GM21390 (cell line): ENCODE data around the gene TRPM3.
"Not testable (repeated sequence)": the region's sequence is repeated elsewhere in the genome, so short reads cannot be mapped to it uniquely, and the experiment has no call there.

Experiments used
- ATAC-seq: cut with Tn5 transposase; IDR thresholded peaks from one replicate; pipeline ENCODE4 v1.9.1; 2021; ENCODE audit not compliant: unreplicated experiment

TRPM3 gene

DNA sequence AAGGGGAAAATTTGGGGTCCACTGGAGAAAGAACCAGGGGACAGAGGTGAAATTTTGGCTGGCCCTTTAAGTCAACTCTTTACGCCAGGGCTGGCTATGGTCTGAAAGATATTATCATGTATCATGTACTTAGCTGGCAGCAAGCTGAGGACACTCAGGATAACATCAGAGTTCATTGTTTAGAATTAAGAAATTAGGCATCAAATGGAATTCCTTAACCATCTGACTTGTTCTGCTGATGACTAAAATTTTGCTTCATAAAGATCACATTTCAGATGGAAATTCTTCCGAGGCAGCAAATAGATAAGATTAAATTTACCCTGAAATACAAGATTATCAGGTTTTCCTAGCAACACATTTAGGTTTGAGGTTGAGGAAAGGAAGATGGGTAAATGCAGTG lies 437.6 kb downstream of the TRPM3 start:
- ATAC-seq: no peak

DNA sequence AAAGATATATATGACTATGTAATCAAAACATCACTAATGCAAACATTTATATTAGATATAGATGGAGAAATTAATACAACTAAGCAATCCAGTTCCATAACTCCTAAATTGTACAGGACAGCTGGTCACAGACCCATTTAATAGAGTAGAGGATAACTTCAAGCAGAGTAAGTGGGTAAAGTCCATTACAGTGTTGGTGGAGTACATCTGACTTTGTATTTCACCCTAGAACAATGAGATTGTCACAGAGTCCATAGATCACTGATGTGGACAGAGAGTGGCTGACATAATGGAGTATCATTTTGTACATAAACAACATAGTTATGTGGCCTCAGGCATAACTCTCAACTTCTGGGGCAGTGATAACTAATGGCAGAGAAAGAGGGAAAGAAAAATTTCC lies 439.1 kb downstream of the TRPM3 start:
- ATAC-seq: no peak

DNA sequence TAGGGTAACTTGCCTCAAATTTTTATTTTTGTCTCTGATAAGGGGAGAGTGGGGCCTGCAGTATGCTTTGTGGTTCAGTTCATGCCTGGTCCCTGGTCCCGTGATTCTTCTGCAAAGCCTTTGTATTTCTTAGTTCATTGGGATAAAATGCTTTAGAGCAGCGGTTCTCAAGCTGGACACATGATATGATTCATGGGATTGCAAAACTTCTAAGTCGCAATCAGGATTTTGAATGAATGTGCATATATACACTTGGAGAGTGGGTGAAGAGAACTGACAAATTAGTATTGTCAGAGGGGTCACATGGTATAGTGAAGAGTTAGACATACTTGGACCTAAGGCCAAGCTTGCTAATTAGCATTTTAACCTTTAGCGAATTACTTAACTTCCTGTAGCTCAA lies 441.6 kb downstream of the TRPM3 start:
- ATAC-seq: no peak

DNA sequence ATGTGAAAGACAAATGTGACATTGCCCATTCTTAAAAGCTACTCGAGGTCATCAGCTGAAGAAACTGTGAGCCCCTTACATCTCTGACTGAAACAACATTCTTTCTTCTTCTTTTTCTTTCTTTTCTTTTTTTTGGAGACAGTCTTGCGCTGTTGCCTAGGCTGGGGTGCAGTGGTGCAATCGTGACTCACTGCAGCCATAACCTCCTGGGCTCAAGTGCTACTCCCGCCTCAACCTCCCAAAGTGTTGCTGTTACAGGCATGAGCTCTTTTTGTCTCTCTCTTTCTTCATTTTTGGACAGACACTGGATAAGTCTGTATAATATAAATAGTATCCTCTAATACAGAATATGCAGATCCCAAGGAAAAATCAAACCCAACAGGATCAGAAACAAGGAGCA lies 443.3 kb downstream of the TRPM3 start:
- no peak for ATAC-seq

DNA sequence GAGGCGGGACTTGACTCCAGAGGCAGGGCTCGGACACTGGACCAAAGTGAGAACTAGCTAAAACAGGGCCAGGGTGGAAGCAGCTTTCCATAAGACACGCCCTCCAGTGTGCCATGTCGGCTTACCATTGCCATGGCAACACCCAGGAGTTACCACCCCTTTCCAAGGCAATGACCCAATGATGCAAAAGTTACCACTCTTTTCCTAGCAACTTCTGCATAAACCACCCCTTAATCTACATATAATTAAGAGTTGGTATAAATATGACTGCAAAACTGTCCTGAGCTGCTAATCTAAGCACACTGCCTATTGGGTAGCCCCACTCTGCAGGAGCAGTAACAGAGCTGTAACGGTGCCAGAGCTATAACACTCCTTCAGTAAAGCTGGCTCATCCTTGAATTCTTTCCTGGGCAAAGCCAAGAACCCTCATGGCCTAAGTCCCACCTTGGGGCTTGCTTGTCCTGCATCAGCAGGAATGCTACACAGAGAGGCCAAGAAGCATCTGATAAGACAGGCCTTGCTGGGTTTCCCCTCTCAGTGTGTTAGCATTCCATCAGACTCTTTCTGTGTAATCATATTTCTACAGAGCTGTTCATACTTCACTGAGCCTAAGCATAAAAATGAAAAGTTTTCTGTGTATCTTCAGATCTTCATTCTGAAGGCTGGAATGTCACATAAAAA lies 444.2 kb downstream of the TRPM3 start:
- ATAC-seq: no peak

DNA sequence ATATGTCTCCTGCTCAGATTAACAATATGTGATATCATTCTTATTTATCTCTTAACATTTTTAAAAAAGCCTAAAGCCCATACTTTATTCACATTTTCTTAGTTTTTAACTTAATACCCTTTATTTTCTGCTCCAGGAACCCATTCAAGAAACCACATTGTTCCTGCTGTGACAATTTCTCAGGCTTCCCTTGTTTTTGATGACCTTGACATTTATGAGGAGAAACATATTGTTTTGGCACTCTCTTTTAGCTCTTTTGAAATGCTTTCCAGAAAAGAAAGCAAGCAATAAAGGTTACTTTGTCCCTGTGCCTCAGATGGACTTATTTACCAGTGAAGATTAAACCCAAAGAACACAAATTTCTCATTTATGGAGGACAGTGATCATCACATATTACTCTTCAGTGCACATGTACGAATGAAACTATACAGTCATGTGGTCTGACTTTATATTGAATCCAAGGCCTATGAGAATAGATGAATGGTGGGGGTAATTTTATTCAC lies 445.5 kb downstream of the TRPM3 start:
- ATAC-seq: no peak

DNA sequence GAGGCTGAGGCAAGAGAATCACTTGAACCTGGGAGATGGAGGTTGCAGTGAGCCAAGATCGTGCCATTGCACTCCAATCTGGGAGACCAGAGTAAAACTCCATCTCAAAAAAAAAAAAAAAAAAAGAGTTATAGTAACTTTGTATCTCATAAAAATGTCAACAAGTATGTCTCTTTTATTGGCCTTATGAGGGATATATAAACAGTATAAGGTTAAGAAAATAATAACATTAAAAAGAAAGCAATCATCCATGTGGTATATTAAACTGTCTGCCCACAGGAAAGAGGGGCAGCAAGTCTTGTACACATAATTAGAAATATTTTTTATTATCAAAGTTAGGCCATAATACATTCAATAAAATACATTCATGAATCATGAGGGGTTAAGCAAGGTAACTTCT lies 447.6 kb downstream of the TRPM3 start:
- ATAC-seq: no peak

DNA sequence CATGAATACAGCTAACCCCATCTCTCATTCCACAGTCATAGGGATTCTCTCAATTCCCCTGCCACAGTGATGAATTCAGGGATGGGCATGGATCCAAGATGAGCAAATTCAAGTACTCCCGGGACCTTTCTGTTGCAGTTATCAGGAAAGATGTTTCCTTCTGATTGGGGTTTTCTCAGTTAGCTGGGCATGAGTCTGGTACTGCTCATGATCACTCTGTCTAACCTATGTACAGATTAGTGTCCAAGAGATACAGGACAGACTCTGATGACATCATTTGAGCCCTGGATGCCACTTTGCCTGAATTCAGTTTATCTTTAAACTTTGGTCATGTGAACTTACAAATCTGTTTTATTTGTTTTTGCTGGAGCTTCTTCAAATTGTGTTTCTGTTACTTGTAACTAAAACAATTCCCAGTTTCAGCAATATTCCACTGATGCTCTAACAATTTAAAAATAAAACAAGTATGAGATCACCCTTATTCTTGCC lies 449.2 kb downstream of the TRPM3 start:
- no peak for ATAC-seq

DNA sequence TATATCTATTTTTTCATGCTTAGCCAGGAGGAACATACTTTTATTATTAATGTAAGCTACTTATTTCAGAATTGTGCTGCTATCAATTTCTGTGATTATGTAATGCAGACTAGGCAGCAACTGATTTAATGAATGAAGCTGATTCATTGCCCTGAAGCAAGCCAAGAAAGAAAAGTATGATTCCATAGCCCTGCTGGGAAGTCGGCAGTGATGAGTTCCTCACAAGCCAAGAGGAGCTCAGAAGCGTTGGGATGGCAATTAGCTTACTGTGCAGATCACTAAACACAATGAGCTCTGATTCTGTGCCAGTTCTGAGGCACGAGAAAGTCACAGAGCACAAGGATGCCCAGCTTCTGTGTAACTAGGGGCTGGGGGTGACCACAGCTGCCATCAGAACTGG lies 452.7 kb downstream of the TRPM3 start:
- no peak for ATAC-seq

DNA sequence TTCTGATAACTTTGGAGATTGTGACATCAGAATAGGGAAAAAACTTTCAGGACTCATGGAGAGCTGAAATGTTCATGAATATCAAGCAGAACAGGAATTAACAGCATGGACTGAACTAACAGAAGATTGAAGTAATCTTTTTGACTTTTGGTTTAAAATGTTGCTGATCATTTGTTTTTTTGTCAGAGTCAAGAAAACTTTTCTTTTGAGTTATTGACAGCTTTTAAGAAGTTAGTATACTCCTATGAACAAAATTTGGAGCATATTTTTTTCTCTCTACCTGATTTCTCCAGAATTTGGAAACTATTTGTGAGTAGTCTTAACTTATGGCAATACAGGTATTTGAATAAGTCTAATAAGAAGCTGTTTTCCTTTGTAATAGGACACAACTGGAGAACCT lies 462.7 kb downstream of the TRPM3 start:
- no peak for ATAC-seq

DNA sequence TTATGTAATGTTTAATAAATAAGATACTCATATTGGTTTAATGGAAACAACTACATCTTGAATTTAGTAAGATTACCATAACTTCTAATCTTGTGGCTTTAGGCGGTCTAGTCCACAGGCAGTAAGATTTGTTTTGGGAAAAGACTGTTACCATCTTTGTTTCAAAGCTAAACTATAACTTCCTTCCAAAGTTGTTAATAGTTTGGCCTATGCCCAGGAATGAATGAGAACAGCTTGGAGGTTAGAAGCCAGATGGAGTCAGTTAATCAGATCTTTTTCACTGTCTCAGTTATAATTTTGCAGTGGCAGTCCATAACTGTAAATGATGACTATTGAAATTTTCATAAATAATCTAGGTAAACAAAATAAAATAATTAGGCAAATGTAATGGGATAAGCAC lies 465.1 kb downstream of the TRPM3 start:
- no peak for ATAC-seq

DNA sequence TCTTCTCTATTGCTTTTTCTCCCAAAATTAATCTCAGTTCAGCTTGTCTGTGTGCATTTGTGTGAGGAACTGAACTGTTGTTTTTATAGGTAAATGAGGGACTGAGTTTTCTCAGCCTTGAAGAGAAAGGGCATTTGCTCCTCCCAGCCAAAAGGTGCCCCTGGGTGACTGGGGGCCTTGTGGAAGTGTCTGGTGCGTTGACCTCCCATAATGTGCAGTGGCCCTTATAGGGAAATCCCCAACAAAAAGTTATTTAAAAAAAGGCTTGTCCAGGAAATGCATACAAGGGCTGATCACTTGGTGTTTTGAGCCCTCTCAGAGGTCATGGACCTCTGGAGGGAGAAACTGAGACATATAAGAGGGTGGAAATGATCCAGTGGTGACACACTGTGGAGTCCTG lies 467.3 kb downstream of the TRPM3 start:
- no peak for ATAC-seq

DNA sequence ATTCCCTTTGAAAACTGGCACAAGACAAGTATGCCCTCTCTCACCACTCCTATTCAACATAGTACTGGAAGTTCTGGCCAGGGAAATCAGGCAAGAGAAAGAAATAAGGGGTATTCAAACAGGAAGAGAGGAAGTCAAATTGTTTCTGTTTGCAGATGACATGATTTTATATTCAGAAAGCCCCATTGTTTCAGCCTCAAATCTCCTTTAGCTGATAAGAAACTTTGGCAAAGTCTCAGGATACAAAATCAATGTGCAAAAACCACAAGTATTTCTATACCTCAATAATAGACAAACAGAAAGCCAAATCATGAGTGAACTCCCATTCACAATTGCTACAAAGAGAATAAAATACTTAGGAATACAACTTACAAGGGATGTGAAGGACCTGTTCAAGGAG lies 476.8 kb downstream of the TRPM3 start:
- ATAC-seq: not testable (repeated sequence)

DNA sequence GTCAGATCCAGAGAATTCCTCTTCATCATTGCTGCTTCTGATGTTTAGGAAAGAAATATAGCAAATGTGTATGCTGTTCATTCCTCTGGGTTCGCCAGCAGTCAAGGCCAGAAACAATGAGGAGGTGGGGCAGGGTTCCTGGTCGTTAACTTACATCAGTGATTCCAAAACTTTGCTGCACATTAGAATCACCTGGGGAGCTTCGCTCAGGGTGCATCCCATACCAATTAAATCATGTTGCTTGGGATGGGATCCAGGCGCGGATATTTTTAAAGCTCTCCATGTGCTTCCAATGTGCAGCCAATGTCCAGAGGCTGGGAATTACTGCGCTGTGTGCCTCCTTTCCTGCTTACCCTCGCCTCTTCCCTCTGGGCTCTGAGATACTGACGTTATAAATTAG lies 479.1 kb downstream of the TRPM3 start:
- ATAC-seq: no peak

DNA sequence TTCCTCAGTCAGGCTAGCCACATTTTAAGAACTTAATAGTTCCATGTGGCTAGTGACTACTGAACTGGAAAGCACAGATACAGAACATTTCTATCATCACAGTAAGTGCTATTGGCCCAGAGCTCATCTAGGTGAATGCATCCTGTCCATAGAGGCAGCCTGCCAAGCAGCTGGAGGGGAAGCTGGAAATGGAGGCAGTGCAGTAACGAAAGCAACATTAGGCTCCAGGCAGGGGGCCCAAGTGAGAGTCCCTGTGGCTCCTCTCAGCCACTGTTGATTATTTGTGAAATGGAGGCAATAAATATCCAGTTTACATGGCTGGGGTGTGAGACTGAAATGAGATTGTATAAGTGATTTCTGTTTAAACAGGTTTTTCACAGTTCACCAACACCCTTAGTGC lies 479.8 kb downstream of the TRPM3 start:
- no peak for ATAC-seq

DNA sequence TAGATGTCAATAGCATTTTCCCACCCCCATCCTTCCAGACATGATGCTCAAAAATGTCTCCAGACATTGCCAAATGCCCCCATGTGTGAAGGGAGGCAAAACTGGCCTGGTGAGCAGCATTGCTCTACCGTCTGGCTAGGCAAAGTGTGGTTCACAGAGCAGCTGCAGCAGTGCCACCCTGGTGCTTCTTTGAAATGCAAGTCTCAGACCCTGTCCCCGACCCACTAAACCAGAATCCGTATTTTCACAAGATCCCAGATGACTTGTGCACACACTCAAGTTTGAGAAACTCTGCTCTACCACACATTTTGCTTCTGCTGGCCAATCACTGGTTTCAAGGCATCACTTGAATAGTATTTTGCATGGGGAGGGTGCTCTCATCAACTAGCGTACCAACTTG lies 480.4 kb downstream of the TRPM3 start:
- ATAC-seq: no peak

DNA sequence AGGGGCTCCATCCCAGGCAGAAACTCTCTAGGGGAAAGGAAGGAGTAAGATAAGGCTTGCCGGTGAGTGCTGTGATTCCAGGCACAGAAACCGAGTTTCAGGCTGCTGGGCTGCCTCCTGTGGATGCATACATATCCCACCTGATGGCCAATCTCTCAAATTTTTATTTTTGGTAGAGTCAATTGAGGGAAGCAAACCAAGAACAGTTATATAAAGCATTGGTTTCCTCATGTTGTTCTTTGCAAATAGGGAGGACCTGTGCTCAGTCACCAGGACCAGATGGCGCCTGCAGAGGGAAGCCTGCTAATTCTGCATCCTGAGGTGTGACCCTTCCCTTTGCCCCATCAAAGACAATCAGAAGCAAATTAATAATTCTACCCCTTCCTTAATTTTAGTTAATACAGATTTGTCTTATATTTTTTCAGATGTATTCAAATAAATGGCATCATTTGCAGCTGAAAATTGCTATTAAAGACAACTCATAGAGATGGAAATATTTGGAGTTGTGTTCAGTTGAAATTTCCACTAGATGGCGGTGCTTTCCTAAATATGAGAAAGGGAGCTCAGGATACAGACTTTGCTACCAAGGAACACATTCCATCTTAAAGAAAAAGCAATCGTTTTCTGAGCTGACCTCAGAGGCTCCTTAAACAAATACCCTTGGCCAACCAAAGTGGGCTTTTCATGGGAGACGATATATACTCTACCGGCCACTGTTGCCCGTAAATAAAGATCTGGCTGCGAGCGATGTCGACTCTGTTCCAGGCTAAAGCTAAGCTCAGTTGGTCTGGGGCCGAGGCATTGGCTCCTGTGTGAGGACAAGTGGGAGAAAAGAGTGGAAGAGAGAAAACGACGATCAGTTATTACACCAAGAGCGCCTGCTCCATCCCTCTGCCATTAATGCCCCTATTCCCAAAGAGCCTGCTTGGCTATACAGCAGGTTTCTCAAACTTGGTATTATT lies 481.3 kb downstream of the TRPM3 start:
- no peak for ATAC-seq

DNA sequence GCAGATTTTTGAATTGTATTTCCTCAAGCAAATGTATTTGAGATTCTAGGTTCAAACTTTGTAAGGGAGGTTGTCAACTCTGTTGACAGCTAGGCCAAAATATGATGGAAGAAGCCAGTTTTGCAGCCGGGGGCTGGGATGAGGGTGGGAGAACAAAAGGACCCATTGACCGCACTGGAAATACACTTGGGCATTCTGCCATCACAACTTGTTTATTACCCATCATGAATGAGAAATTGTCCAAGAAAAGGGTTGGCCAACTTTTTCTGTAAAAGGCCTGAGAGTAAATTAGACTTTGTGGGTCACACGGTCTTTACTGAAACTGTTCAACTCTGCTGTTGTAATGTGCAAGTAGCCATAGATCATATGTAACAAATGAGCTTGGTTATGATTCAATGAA lies 485.6 kb downstream of the TRPM3 start:
- ATAC-seq: no peak

DNA sequence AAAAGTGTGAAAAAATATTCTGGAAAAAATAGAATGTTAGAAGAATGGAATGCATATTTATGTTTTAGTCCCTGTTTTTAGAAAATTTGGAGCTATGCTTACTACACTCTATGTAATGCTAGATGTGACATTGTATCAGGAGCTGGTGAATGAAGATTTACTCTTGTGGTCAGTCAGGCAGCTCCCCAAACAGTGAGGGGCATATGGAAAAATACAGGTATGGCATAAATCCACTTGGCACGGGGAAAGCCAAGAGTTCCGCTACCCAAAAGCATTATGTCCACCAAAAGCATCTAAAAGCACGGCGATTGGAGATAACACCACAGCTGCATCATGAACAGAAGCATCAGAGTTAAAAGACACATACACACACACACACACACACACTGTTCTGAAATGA lies 486.7 kb downstream of the TRPM3 start:
- ATAC-seq: no peak

DNA sequence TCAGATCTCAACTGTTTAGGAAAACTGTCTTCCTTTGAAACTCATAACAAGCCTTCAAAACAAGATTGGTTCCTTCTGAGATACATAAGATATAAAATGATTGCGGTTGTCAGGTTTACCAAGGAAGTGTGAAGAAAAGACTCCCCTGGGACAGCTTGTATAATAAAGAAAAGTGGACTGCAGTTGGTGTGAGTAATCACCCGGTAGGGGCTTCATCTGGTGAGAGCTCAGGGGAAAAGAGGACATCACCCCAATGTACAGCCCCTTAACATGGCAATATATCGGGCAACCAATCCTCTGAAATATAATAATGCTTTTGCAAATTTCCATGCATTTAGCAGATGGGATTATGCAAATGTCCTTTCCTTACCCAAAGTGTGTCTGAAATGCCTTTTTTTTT lies 490.4 kb downstream of the TRPM3 start:
- ATAC-seq: no peak

DNA sequence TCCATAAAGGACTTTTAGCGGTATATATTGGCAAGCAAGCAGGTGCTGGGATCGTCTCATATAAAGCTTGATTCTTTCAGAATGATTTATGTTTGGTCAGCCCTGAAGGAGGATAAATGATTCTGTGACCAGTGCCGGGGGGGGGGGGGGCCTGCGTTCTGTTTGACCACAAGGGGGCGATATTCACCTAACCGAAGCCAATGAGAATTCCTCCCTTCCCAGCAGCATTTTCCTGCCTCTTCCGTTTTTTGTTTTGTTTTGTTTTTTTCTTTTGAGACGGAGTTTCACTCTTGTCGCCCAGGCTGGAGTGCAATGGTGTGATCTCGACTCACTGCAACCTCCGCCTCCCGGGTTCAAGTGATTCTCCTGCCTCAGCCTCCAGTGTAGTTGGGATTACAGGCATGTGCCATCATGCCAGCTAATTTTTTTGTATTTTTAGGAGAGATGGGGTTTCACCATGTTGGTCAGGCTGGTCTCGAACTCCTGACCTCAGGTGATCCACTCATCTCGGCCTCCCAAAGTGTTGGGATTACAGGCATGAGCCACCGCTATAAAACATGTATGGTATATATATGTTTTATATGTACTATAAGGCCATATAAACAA lies 492.2 kb downstream of the TRPM3 start:
- ATAC-seq: not testable (repeated sequence)

DNA sequence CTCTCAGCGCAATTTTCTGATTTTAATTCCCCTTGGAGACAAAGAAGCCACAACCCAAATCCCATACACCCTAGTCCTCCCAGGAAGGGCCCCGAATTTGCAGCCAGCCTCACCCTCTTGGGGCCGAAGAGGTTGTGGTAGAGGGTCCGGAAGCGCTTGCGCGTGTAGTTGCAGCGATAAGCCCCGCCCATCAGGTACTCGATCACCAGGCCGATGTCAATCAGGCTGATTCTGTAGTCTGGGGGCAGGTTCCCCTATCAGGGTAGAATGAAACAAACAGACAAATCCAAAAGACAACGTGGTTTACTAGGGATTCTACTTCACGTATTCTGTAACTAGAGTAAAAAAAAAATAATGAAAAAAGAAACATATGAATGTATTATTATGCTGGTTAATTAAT lies 496.3 kb downstream of the TRPM3 start:
- ATAC-seq: no peak
